NCI-H146 treated with DMSO at 0.1 percent for 48 hours (cell line): ENCODE data around the gene STPG1.
A peak's percentile ranks its signal among the peaks of the same experiment; 100 is the strongest.
"Not testable (repeated sequence)": the region's sequence is repeated elsewhere in the genome, so short reads cannot be mapped to it uniquely, and the experiment has no call there.

Source experiments
- DNase-seq: peaks from one replicate; lab custom pipeline; 2025; ENCODE audit not compliant: unreplicated experiment; lab: John Stamatoyannopoulos, UW

The STPG1 gene

GRCh38 chr1:24413350-24414163 lies at the start of gene STPG1:
TSS of gene STPG1 (minus strand) at chr1:24413782. CDS start at chr1:24401388, 12,394 bp downstream.
- DNase-seq = no peak

- not testable (repeated sequence) for DNase-seq
Measured at GRCh38 chr1:24462128-24462527, 48.5 kb upstream of the STPG1 start.

GRCh38 chr1:24459551-24460266 lies 46.1 kb upstream of the STPG1 start:
- DNase-seq = no peak

- no peak for DNase-seq
Measured at GRCh38 chr1:24457866-24458265, 44.3 kb upstream of the STPG1 start.

GRCh38 chr1:24455272-24455671 lies 41.7 kb upstream of the STPG1 start:
- no peak for DNase-seq

- DNase-seq = no peak
Measured at GRCh38 chr1:24454673-24455072, 41.1 kb upstream of the STPG1 start.

GRCh38 chr1:24452922-24453485 lies 39.4 kb upstream of the STPG1 start:
- DNase-seq = no peak

- DNase-seq = no peak
Measured at GRCh38 chr1:24451746-24452145, 38.2 kb upstream of the STPG1 start.

- no peak for DNase-seq
Measured at GRCh38 chr1:24450857-24451397, 37.3 kb upstream of the STPG1 start.

GRCh38 chr1:24450316-24450715 lies 36.7 kb upstream of the STPG1 start:
- DNase-seq = no peak

GRCh38 chr1:24446446-24446845 lies 32.9 kb upstream of the STPG1 start:
- DNase-seq = not testable (repeated sequence)

GRCh38 chr1:24443241-24443656 lies 29.7 kb upstream of the STPG1 start:
- no peak for DNase-seq

GRCh38 chr1:24442764-24443163 lies 29.2 kb upstream of the STPG1 start:
- no peak for DNase-seq

- no peak for DNase-seq
Measured at GRCh38 chr1:24441996-24442668, 28.6 kb upstream of the STPG1 start.

- DNase-seq = no peak
Measured at GRCh38 chr1:24441480-24441879, 27.9 kb upstream of the STPG1 start.

- no peak for DNase-seq
Measured at GRCh38 chr1:24440436-24440835, 26.9 kb upstream of the STPG1 start.

GRCh38 chr1:24438423-24438901 lies 24.9 kb upstream of the STPG1 start:
- peak; percentile 54 for DNase-seq

- DNase-seq = no peak
Measured at GRCh38 chr1:24437631-24438396, 24.2 kb upstream of the STPG1 start.

- DNase-seq = no peak
Measured at GRCh38 chr1:24435782-24436365, 22.3 kb upstream of the STPG1 start.

- no peak for DNase-seq
Measured at GRCh38 chr1:24427545-24427862, 13.9 kb upstream of the STPG1 start.
